Common myeloid progenitor, CD34-positive (primary cell): ENCODE data around the gene COPS2.
A peak's percentile ranks its signal among the peaks of the same experiment; 100 is the strongest.

Experiments
- CTCF ChIA-PET: fragments of 350-600 bp; sonication (Branson Sonifier 250); formaldehyde crosslinking; loops from one replicate; lab custom pipeline; 2021; ENCODE audit warnings: antibody characterized with exemption; lab: Charles Lee
- POLR2A ChIA-PET: fragments of 350-600 bp; sonication (Branson Sonifier 250); formaldehyde crosslinking; loops from one replicate; lab custom pipeline; 2021; ENCODE audit warnings: antibody characterized with exemption; lab: Charles Lee
- DNase-seq, 3 donors: peaks; one replicate each; pipeline versions ENCODE4 v3.0.0 to v3.0.0-alpha.2; 2013
- H3K27ac ChIP-seq, 2 experiments: 1 replicate in 1 of 2; 2 replicates in 1 of 2; pipeline ENCODE4 v1.7.0; 2013; ENCODE audit warnings: inconsistent platforms in 2 of 2, low read length in 2 of 2, mild to moderate bottlenecking in 2 of 2, low read depth in 1 of 2, moderate library complexity in 1 of 2; ENCODE audit not compliant: severe bottlenecking in 2 of 2, insufficient read depth in 1 of 2, poor library complexity in 1 of 2
- H3K27me3 ChIP-seq, 5 experiments: replicated peaks in 2 of 5; 1 replicate in 3 of 5; 2 replicates in 2 of 5; pipeline versions ENCODE4 v1.6.1 to v1.7.0; 2013; ENCODE audit warnings: low read length in 4 of 5, mild to moderate bottlenecking in 2 of 5, moderate library complexity in 2 of 5, inconsistent platforms in 1 of 5; ENCODE audit not compliant: insufficient read depth in 5 of 5, control insufficient read depth in 4 of 5
- H3K36me3 ChIP-seq, 4 experiments: 1 replicate in 2 of 4; 2 replicates in 2 of 4; pipeline versions ENCODE4 v1.6.1 to v1.7.0; 2013; ENCODE audit warnings: low read length in 3 of 4, control low read depth in 1 of 4, mild to moderate bottlenecking in 1 of 4; ENCODE audit not compliant: control insufficient read depth in 4 of 4, insufficient read depth in 4 of 4
- H3K4me1 ChIP-seq, 4 experiments: 1 replicate in 3 of 4; 2 replicates in 1 of 4; pipeline versions ENCODE4 v1.6.1 to v1.7.1; 2013; ENCODE audit warnings: low read length in 3 of 4, mild to moderate bottlenecking in 3 of 4, control low read depth in 1 of 4, inconsistent platforms in 1 of 4, moderate library complexity in 1 of 4; ENCODE audit not compliant: control insufficient read depth in 4 of 4, insufficient read depth in 4 of 4; ENCODE audit errors: control extremely low read depth in 1 of 4
- H3K4me3 ChIP-seq, 7 experiments: 1 replicate in 4 of 7; 2 replicates in 3 of 7; pipeline versions ENCODE4 v1.5.1 to v1.7.0; 2013; ENCODE audit warnings: mild to moderate bottlenecking in 7 of 7, low read length in 6 of 7, moderate library complexity in 6 of 7, inconsistent platforms in 2 of 7, low read depth in 2 of 7, control low read depth in 1 of 7; ENCODE audit not compliant: insufficient read depth in 4 of 7, control insufficient read depth in 1 of 7; ENCODE audit errors: extremely low read depth in 1 of 7
- H3K9me3 ChIP-seq, 5 experiments: 1 replicate in 4 of 5; 2 replicates in 1 of 5; pipeline versions ENCODE4 v1.6.1 to v1.7.1; 2013; ENCODE audit warnings: low read length in 4 of 5, mild to moderate bottlenecking in 2 of 5, inconsistent platforms in 1 of 5, low read depth in 1 of 5, moderate library complexity in 1 of 5; ENCODE audit not compliant: control insufficient read depth in 4 of 5, insufficient read depth in 2 of 5; ENCODE audit errors: control extremely low read depth in 1 of 5
- WGBS: methylation state at CpG from one replicate; pipeline ENCODE4 v1.1.5; 2013; ENCODE audit not compliant: insufficient coverage; 5-methylcytosine and 5-hydroxymethylcytosine counted together

The COPS2 gene

GRCh38 chr15:49116108-49116857 is 39.1 kb downstream of the COPS2 start:
- WGBS, result 100% methylated on average over 1 of the region's 4 CpGs
- Histone ChIP-seq H3K36me3 (peaks cover 8 to 28% (median 16%) of the 10 kb centered on the region in 4 experiments), H3K4me1 (no peaks in the 10 kb centered on the region), H3K9me3 (peaks cover 0 to 19% (median 8%) of the 10 kb centered on the region in 5 experiments), H3K27ac (no peak overlapping the region), H3K27me3 (no peaks in the 10 kb centered on the region), H3K4me3 (no peak overlapping the region)
- ChIA-PET POLR2A (no interaction called here), CTCF (interaction anchor here (1.5 kb wide), 1 partner anchor 70 kb away, joined by 4 read pairs; the partner anchor contains the start of gene SECISBP2L)
- DNase-seq, result no peak

DNA sequence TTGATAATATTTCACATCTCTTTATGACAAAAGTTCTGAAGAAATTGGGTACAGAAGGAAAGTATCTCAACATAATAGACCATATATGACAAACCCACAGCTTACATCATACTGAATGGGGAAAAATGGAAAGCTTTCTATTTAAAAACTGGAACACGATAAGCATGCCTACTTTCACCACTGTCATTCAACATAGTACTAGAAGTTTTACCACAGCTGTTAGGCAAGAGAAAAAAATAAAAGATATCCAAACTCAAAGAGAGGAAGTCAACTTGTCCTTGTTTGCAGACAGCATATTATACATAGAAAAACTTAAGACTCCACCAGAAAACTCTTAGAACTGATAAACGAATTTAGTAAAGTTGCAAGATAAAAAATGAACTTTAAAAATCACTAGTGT is 40.3 kb downstream of the COPS2 start:
- no peaks in the 10 kb centered on the region for H3K27me3 ChIP-seq
- no peaks in the 10 kb centered on the region for H3K4me1 ChIP-seq
- H3K4me3 ChIP-seq, result no peak overlapping the region
- ChIA-PET CTCF (interaction anchor here (1.5 kb wide), 1 partner anchor 69 kb away, joined by 4 read pairs; the partner anchor contains the start of gene SECISBP2L), POLR2A (no interaction called here)
- no CpG with 5 or more reads among the region's 2 CpGs for WGBS
- peaks cover 11 to 40% (median 20%) of the 10 kb centered on the region in 4 experiments for H3K36me3 ChIP-seq
- H3K9me3 ChIP-seq, result peaks cover 2 to 23% (median 8%) of the 10 kb centered on the region in 5 experiments
- peak in 1 of 3 donors; percentile 12 for DNase-seq
- no peak overlapping the region for H3K27ac ChIP-seq

DNA sequence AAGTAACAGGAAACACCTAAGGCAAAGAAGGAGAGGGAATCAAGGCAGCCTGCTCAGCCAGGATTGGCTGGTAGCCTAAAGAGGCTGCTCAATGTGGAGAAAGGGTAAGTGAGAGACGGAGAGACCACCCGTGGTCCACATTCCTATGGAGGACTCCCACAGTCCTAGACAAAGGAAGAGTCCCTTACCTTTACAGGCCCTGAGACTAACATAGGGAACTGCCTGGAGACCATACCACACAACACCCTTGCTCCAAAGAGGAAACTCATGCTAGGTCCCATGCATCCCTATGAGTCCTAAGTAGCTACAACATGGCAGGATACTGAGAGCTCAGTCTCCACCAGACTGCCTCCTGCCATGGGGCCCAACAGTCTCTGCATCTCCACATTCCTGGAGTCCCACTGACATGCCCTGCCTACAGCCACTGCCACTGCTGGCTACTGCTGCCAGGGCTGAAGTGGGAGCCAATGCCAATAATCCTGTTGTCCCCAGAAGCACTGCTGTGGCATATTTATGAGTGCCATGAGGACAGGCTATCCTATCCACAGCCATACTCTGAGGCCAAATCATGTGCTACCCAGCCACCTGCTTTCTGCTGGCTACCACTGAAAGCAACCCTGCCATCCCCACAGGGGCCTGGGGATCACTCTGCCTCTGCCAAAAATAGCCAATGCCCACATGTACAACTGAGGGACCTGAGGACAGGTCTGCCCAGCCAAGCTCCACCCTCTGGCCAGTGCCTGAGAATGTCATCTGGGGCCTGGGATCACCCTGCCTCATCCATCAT is 45.0 kb downstream of the COPS2 start:
- Histone ChIP-seq H3K36me3 (peaks cover 15 to 50% (median 21%) of the 10 kb centered on the region in 4 experiments), H3K27ac (no peak overlapping the region), H3K4me1 (no peaks in the 10 kb centered on the region), H3K27me3 (no peaks in the 10 kb centered on the region), H3K4me3 (no peak overlapping the region), H3K9me3 (peaks cover 2 to 21% (median 8%) of the 10 kb centered on the region in 5 experiments)
- DNase-seq, result no peak
- ChIA-PET POLR2A (no interaction called here), CTCF (no interaction called here)
- no CpG with 5 or more reads among the region's 2 CpGs for WGBS

- H3K36me3 ChIP-seq, result peaks cover 3 to 15% (median 9%) of the 10 kb centered on the region in 4 experiments
- no peak for DNase-seq
- WGBS, result no CpG with 5 or more reads among the region's 2 CpGs
- no peaks in the 10 kb centered on the region for H3K9me3 ChIP-seq
- H3K27me3 ChIP-seq, result no peaks in the 10 kb centered on the region
- ChIA-PET POLR2A (no interaction called here), CTCF (no interaction called here)
- H3K4me3 ChIP-seq, result no peak overlapping the region
- no peak overlapping the region for H3K27ac ChIP-seq
- H3K4me1 ChIP-seq, result no peaks in the 10 kb centered on the region
Measured at GRCh38 chr15:49103002-49103401, 52.4 kb downstream of the COPS2 start.

DNA sequence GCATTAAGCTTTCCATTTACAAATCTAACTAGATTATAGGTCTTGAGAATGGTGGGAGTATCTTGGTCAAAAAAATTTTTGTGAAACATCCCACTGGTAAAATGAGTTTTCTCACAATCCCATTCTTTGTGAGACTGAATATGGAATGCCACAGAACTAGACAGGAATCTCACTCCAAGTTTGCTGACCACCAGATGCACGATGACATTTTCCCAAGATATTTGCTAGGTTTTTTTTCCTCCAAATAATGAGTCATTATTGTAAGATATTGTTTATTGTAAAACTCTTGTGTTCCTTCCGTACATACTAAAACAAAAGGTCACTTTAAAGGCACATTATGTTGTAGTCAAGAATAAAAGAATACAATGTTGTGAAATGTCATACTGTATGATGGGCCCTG is 53.9 kb downstream of the COPS2 start:
- POLR2A ChIA-PET, result no interaction called here

GRCh38 chr15:49096090-49096750 is 59.2 kb downstream of the COPS2 start:
- Histone ChIP-seq H3K36me3 (peaks cover 0 to 4% (median 2%) of the 10 kb centered on the region in 4 experiments), H3K4me1 (no peaks in the 10 kb centered on the region), H3K27me3 (no peaks in the 10 kb centered on the region), H3K9me3 (no peaks in the 10 kb centered on the region), H3K27ac (no peak overlapping the region), H3K4me3 (no peak overlapping the region)
- DNase-seq, result no peak
- ChIA-PET POLR2A (interaction anchor here (0.6 kb wide), 1 partner anchor 629 kb away, joined by 3 read pairs; no protein-coding TSS in a partner anchor), CTCF (no interaction called here)

More for the DNA sequence above, 53.9 kb downstream of the COPS2 start:
- peaks cover 3 to 15% (median 9%) of the 10 kb centered on the region in 4 experiments for H3K36me3 ChIP-seq
- CTCF ChIA-PET, result no interaction called here
- H3K27me3 ChIP-seq, result no peaks in the 10 kb centered on the region
- WGBS, result no CpG with 5 or more reads among the region's 2 CpGs
- no peak overlapping the region for H3K27ac ChIP-seq
- H3K4me3 ChIP-seq, result no peak overlapping the region
- H3K9me3 ChIP-seq, result no peaks in the 10 kb centered on the region
- no peaks in the 10 kb centered on the region for H3K4me1 ChIP-seq
- no peak for DNase-seq
